ENCODE data around the gene PRAC2. TPM values are rescaled to one million over a fixed set of nuclear protein-coding genes. Genes with fewer than 3 reads are reported as not detected.

Gene PRAC2
- total RNA-seq, 2 donors from 2014 or later: not detected

GRCh38 chr17:48679385-48680096, 43.4 kb upstream of the PRAC2 start:
- TF ChIP-seq CTCF (conservative IDR thresholded peaks at IDR 0.05): no peak
- H3K4me3 Mint-ChIP-seq: no peak overlapping the region
- Histone ChIP-seq H3K27me3 (ENCODE audit: control insufficient read depth, insufficient read depth, low read length, poor library complexity, severe bottlenecking) (peaks cover 100% of the 10 kb centered on the region), H3K9me3 (ENCODE audit: control insufficient read depth, low read length) (no peaks in the 10 kb centered on the region), H3K4me1 (ENCODE audit: control insufficient read depth, insufficient read depth, low read length) (no peaks in the 10 kb centered on the region), H3K4me3 (ENCODE audit: low read length) (no peak overlapping the region), H3K9ac (ENCODE audit: extremely low read depth, low read length, poor library complexity, severe bottlenecking) (no peak overlapping the region), H3K27ac (ENCODE audit: low read depth, low read length) (no peak overlapping the region), H3K36me3 (ENCODE audit: control insufficient read depth, insufficient read depth, low read length) (no peaks in the 10 kb centered on the region)
- no peak overlapping the region for H3K27ac Mint-ChIP-seq
- H3K4me1 Mint-ChIP-seq: peaks cover 2% of the 10 kb centered on the region
- H3K27me3 Mint-ChIP-seq (ENCODE audit: insufficient read depth): peaks cover 99% of the 10 kb centered on the region
- no peak for DNase-seq
- WGBS, 2 experiments (ENCODE audit: insufficient coverage in 1 of 2, insufficient read length in 1 of 2): 89 to 92% methylated on average over 4 to 5 of the region's 5 CpGs
- H3K9me3 Mint-ChIP-seq: no peaks in the 10 kb centered on the region
- no peaks in the 10 kb centered on the region for H3K36me3 Mint-ChIP-seq (ENCODE audit: low read depth)

GRCh38 chr17:48681609-48682008, 41.4 kb upstream of the PRAC2 start:
- peaks cover 96% of the 10 kb centered on the region for H3K27me3 Mint-ChIP-seq (ENCODE audit: insufficient read depth)
- no peaks in the 10 kb centered on the region for H3K4me1 Mint-ChIP-seq
- whole genome bisulfite sequencing, 2 experiments (ENCODE audit: insufficient coverage in 1 of 2, insufficient read length in 1 of 2): 100% methylated on average over 1 of the region's 1 CpG
- DNase-seq: peak; percentile 14
- no peaks in the 10 kb centered on the region for H3K36me3 Mint-ChIP-seq (ENCODE audit: low read depth)
- H3K9ac ChIP-seq (ENCODE audit: extremely low read depth, low read length, poor library complexity, severe bottlenecking): no peak overlapping the region
- no peak overlapping the region for H3K4me3 Mint-ChIP-seq
- peaks cover 96% of the 10 kb centered on the region for H3K27me3 ChIP-seq (ENCODE audit: control insufficient read depth, insufficient read depth, low read length, poor library complexity, severe bottlenecking)
- H3K27ac ChIP-seq (ENCODE audit: low read depth, low read length): no peak overlapping the region
- H3K36me3 ChIP-seq (ENCODE audit: control insufficient read depth, insufficient read depth, low read length): no peaks in the 10 kb centered on the region
- no peaks in the 10 kb centered on the region for H3K4me1 ChIP-seq (ENCODE audit: control insufficient read depth, insufficient read depth, low read length)
- no peak for TF ChIP-seq CTCF (conservative IDR thresholded peaks at IDR 0.05)
- no peaks in the 10 kb centered on the region for H3K9me3 Mint-ChIP-seq
- no peak overlapping the region for H3K4me3 ChIP-seq (ENCODE audit: low read length)
- no peaks in the 10 kb centered on the region for H3K9me3 ChIP-seq (ENCODE audit: control insufficient read depth, low read length)
- H3K27ac Mint-ChIP-seq: no peak overlapping the region

GRCh38 chr17:48690655-48691054, 32.3 kb upstream of the PRAC2 start:
- peaks cover 10% of the 10 kb centered on the region for H3K9me3 Mint-ChIP-seq
- WGBS, 2 experiments (ENCODE audit: insufficient coverage in 1 of 2, insufficient read length in 1 of 2): 82 to 86% methylated on average over 1 to 4 of the region's 5 CpGs
- peaks cover 66% of the 10 kb centered on the region for H3K27me3 Mint-ChIP-seq (ENCODE audit: insufficient read depth)
- no peak overlapping the region for H3K27ac Mint-ChIP-seq
- Histone ChIP-seq H3K9me3 (ENCODE audit: control insufficient read depth, low read length) (peaks cover 8% of the 10 kb centered on the region), H3K4me1 (ENCODE audit: control insufficient read depth, insufficient read depth, low read length) (no peaks in the 10 kb centered on the region), H3K27me3 (ENCODE audit: control insufficient read depth, insufficient read depth, low read length, poor library complexity, severe bottlenecking) (peaks cover 68% of the 10 kb centered on the region), H3K9ac (ENCODE audit: extremely low read depth, low read length, poor library complexity, severe bottlenecking) (no peak overlapping the region), H3K4me3 (ENCODE audit: low read length) (no peak overlapping the region), H3K36me3 (ENCODE audit: control insufficient read depth, insufficient read depth, low read length) (no peaks in the 10 kb centered on the region), H3K27ac (ENCODE audit: low read depth, low read length) (no peak overlapping the region)
- no peaks in the 10 kb centered on the region for H3K36me3 Mint-ChIP-seq (ENCODE audit: low read depth)
- no peak for TF ChIP-seq CTCF (conservative IDR thresholded peaks at IDR 0.05)
- no peaks in the 10 kb centered on the region for H3K4me1 Mint-ChIP-seq
- no peak overlapping the region for H3K4me3 Mint-ChIP-seq
- peak; percentile 17 for DNase-seq
